NOMO-1 treated with dmso at 0.1 percent for 144 hours (cell line): ENCODE data around the gene RBMS3.
A peak's percentile ranks its signal among the peaks of the same experiment; 100 is the strongest.
"Not testable (repeated sequence)": the region's sequence is repeated elsewhere in the genome, so short reads cannot be mapped to it uniquely, and the experiment has no call there.

Source experiments
- DNase-seq: peaks from one replicate; lab custom pipeline; 2025; ENCODE audit not compliant: unreplicated experiment; lab: John Stamatoyannopoulos, UW

RBMS3 gene

GRCh38 chr3:29473481-29474170 lies 192.8 kb downstream of the RBMS3 start:
- not testable (repeated sequence) for DNase-seq

- no peak for DNase-seq
Observed at GRCh38 chr3:29475305-29475840, 194.5 kb downstream of the RBMS3 start.

GRCh38 chr3:29475854-29476253 lies 195.0 kb downstream of the RBMS3 start:
- DNase-seq, result no peak

- no peak for DNase-seq
Observed at GRCh38 chr3:29478611-29479010, 197.7 kb downstream of the RBMS3 start.

- DNase-seq, result no peak
Observed at GRCh38 chr3:29481249-29481648, 200.4 kb downstream of the RBMS3 start.

- DNase-seq, result no peak
Observed at GRCh38 chr3:29481969-29482767, 201.3 kb downstream of the RBMS3 start.

GRCh38 chr3:29484633-29485032 lies 203.8 kb downstream of the RBMS3 start:
- no peak for DNase-seq

GRCh38 chr3:29486096-29486495 lies 205.2 kb downstream of the RBMS3 start:
- DNase-seq, result no peak

- DNase-seq, result no peak
Observed at GRCh38 chr3:29486917-29487316, 206.0 kb downstream of the RBMS3 start.

GRCh38 chr3:29488922-29489321 lies 208.1 kb downstream of the RBMS3 start:
- no peak for DNase-seq

GRCh38 chr3:29493109-29493508 lies 212.2 kb downstream of the RBMS3 start:
- DNase-seq, result no peak

GRCh38 chr3:29494305-29495036 lies 213.6 kb downstream of the RBMS3 start:
- DNase-seq, result no peak

GRCh38 chr3:29497282-29497681 lies 216.4 kb downstream of the RBMS3 start:
- DNase-seq, result no peak

GRCh38 chr3:29502771-29503170 lies 221.9 kb downstream of the RBMS3 start:
- no peak for DNase-seq

- DNase-seq, result no peak
Observed at GRCh38 chr3:29503314-29503713, 222.4 kb downstream of the RBMS3 start.

GRCh38 chr3:29503958-29504357 lies 223.1 kb downstream of the RBMS3 start:
- DNase-seq, result no peak

- DNase-seq, result no peak
Observed at GRCh38 chr3:29506502-29506901, 225.6 kb downstream of the RBMS3 start.

- no peak for DNase-seq
Observed at GRCh38 chr3:29511701-29512100, 230.8 kb downstream of the RBMS3 start.

GRCh38 chr3:29512641-29513040 lies 231.8 kb downstream of the RBMS3 start:
- DNase-seq, result no peak

GRCh38 chr3:29513236-29513635 lies 232.4 kb downstream of the RBMS3 start:
- DNase-seq, result peak; percentile 16

- DNase-seq, result peak; percentile 34
Observed at GRCh38 chr3:29514170-29514569, 233.3 kb downstream of the RBMS3 start.

GRCh38 chr3:29514912-29515311 lies 234.0 kb downstream of the RBMS3 start:
- peak; percentile 34 for DNase-seq
